HG03565 (cell line): ENCODE measurements around the gene GPRC5B.
A peak's percentile ranks its signal among the peaks of the same experiment; 100 is the strongest.

Experiments
- ATAC-seq: cut with Tn5 transposase; IDR thresholded peaks from one replicate; pipeline ENCODE4 v1.9.1; 2021; ENCODE audit warnings: mild to moderate bottlenecking, moderate library complexity; ENCODE audit not compliant: unreplicated experiment

The GPRC5B gene

DNA sequence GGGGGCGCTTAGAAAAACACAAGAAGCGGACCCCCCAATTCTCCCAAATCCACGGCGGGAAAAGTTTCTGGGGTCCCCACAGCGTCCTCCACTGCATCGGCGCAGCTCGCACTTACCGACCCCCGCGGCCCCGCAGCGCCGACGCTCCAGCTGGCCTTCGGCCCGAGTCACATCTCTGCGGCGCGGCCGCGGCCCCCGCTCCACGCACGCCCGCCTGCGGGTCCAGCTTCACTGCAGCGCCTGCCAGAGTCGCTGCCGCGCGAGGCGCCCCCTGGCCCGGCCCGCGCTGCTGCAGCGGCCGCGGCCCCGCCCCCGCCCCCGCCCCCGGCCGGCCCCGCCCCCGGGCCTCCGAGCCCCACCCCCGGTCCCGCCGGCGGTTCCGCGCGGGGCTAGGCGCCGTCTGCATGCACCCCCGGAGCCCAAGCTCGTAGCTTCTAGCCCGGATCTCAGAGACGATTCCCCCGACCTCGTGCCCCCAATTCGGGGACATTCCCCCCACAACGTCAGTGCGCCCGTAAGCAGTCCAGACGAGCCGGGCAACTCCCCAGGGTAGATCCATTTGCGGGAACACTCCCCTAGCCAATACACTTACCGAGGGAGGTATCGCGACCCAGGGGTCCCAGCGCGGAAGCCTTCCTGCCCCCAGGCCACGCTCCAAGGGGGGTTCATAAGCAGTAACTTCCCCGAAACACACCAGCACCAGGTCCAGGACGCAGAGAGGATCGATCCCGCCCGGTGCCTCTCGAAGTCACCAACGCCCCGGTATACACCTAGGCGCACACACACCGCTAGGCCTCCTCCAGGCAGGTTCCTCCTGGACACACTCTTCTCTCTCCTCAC lies at the start of gene GPRC5B:
Gene GPRC5B (minus strand): TSS at position 238 of the 840 bp plus-strand sequence. CDS start 12,003 bp downstream, outside the sequence.
- ATAC-seq, result no peak

- no peak for ATAC-seq
Measured at GRCh38 chr16:19933740-19934139, 49.1 kb upstream of the GPRC5B start.

DNA sequence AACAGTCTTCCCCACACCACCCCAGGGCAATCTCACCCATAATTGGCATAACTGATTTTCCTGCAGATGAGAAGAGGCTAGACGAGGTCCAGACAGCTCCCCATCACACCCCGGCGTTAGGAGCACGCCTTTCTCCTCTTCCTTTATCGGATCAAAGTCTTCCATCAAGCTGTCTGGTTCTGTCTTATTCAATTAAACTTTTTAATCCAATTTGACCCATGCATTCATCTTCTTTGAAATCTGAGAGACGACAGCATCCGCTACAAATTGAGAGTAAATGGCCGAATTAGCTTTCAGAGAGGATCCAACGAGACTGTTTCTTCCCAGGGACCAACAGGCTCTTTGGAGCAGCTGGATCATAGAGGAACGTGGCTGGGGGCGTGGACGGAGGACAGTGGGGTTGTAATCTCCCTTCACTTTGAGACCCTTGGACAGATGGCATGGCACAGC lies 44.4 kb upstream of the GPRC5B start:
- ATAC-seq, result no peak

DNA sequence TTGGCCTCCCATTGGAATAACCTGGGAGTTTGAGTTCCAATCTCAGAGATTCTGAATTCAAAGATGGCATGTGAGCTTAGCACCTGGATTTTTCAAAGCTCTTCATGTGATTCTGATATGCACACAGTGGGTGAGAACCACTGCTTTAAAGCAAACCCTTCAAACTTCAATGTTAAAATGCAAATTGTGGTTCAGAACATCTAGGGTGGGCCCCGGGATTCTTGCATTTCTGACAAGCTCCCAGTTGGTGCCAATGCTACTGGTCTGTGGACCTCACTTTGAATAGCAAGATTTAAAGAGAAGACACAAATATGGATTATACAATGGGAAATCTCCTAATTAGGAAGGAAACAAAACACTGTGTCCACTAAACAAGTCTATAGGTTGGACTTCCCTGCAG lies 43.8 kb upstream of the GPRC5B start:
- no peak for ATAC-seq

GRCh38 chr16:19926449-19927390 lies 42.1 kb upstream of the GPRC5B start:
- no peak for ATAC-seq

DNA sequence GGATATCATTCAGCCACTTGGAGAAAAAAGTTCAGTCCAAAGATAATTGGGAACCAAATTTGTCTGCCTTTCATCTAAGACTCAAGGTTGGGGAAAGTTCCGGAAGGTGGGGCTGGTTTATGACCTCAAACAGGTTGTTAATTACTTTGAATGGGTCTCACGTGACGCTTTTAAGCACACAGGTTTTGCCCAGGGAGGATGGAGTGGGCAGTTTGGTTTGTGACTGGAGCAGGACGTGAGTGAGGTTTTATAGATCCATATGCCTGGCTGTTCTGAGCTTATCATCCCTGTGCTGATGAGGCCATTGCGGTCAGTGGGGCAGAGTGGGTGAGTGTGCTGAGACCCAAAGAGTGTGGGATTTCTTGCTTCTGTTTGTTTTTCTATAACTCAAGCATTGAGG lies 38.7 kb upstream of the GPRC5B start:
- ATAC-seq, result no peak

DNA sequence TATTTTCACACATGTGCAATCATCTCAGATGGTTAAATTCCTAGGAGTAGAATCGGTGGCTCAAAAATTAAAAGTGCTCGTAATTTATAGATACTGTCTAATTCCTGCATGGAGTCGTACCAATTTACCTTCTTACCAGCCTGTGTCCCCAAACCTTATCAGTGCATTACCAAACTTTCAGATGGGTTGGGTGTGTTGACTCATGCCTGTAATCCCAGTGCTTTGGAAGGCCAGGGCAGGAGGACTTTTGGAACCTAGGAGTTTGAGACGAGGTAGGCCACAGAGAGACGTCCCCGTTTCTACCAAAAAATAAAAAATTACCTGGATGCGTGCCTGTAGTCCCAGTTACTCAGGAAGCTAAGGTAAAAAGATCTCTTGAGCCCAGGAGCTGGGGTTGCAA lies 34.5 kb upstream of the GPRC5B start:
- ATAC-seq, result no peak

GRCh38 chr16:19916064-19916463 lies 31.4 kb upstream of the GPRC5B start:
- ATAC-seq, result no peak

- no peak for ATAC-seq
Measured at GRCh38 chr16:19914877-19915276, 30.2 kb upstream of the GPRC5B start.

- no peak for ATAC-seq
Measured at GRCh38 chr16:19913340-19913645, 28.6 kb upstream of the GPRC5B start.

DNA sequence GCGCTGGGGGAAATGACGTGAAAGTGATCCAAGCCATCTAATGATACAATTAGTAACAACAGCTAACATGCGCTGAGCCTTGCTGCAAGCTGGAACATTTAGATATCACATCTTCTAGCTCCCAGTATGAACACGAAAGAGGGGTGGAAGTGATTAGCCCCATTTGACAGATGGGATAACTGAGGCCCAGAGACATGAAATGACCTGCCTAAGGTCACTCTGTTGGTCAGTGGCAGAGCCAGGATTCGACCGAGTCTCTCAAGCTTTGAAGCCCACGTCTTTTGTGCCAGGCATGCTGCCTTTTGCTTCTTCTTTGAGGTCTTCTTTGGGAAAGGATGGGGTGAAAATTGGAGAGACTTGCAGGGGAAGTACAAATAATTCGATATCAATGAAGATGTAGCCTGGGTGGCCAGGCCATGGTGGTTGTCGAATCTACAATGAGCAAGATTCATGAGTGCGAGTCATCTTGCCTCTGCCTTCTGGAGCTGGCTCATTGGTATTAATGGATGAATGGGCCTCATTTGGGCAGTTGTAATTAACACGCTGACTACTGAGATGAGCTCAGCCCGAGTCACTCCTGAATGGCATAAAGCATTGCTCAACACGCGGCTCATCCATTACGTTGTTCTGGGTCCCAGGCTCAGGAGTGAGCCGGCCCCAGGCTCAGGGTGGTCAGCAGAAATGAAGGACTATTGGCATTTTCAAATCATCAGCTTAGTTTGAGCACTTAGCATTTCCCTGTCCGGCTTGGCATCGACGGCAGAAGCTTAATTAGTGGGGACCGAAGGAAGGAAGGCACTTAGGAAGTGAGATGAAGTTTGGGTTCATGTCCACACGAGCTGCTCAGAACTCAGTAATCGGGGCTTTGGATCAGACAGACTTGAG lies 28.0 kb upstream of the GPRC5B start:
- no peak for ATAC-seq

- ATAC-seq, result no peak
Measured at GRCh38 chr16:19911747-19912454, 27.3 kb upstream of the GPRC5B start.

- no peak for ATAC-seq
Measured at GRCh38 chr16:19911204-19911603, 26.6 kb upstream of the GPRC5B start.

GRCh38 chr16:19909750-19910322 lies 25.2 kb upstream of the GPRC5B start:
- ATAC-seq, result no peak

DNA sequence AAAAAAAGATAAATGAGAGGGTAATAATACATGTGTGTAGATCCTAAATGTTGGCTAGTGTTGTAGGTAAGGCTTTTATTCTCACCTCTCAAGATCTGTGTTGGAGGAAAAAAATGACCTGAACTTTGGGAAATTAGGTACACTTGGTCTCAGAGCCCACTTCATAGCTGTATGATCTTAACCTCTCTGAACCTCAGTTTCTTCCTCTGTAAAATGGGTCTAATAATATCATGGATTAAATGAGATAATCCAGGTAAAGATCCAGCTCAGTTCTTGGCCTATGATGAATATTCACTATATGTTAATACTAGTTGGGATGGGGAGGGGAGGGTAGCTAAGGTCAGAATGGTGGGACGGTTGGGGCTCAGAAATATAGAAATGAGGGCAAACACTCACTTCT lies 24.3 kb upstream of the GPRC5B start:
- ATAC-seq, result no peak

DNA sequence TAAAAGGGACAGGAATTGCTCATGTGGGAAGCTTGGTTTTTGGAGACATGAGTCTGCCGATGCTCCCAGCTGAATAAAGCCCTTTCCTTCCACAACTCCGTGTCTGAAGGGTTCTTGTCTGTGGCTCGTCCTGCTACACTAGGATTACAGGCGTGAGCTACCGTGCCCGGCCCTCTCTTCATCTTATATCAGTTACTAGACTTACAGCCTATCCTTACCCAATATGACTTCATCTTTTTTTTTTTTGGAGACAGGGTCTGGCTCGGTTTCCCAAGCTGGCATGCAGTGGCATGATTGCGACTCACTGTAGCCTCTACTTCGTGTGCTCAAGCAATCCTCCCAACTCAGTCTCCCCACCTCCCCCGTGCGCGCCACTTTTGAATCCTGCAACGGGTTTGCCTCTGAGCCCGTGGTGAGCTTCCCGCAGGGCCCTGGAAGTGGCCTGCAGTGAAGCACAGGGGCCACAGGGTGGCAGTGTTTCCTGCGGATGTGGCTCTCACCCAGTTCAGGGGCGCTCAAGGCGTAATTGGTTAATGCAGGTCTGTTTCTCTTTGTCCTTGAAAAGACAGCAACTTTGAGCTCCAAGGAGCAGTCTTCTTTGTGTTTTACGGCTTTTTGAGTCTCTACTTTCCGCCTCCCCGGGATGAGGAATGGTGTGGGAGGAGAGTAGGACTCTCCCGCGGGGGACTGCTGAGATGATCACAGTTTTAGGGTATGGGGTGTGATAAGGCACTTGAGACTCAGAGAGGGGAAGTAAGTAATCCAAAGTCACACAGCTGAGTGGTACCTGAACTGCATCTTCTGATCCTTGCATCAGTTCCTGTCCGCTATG lies 22.7 kb upstream of the GPRC5B start:
- peak; percentile 63 for ATAC-seq

DNA sequence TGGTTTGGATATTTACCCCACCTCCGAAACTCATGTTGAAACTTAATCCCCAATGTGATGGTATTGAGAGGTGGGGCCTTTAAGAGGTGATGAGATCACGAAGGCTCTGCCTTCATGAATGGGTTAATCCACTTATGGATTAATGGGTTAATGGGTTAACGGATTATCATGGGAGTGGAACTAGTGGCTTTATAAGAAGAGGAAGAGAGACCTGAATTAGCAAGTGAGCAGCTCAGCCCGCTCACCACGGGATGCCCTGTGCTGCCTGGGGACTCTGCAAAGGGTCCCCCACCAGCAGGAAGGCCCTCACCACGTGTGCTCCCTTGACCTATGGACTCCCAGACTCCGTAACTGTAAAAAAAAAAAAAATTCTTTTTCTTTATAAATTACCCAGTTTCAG lies 16.5 kb upstream of the GPRC5B start:
- no peak for ATAC-seq

- no peak for ATAC-seq
Measured at GRCh38 chr16:19899605-19899955, 14.9 kb upstream of the GPRC5B start.

- no peak for ATAC-seq
Measured at GRCh38 chr16:19898924-19899604, 14.4 kb upstream of the GPRC5B start.
